H4 (cell line): ENCODE data around the gene NKTR. TPM values are rescaled to one million over a fixed set of nuclear protein-coding genes. Genes with fewer than 3 reads are reported as not detected.
A peak's percentile ranks its signal among the peaks of the same experiment; 100 is the strongest.

ENCODE experiments used
- DNase-seq: peaks from one replicate; pipeline ENCODE4 v3.0.0-alpha.2; 2015; ENCODE audit warnings: low spot score
- total RNA-seq: library from RNA; depleted of rRNA; stranded (reverse); fragments of >200 nt; shearing (Covaris generic); gene quantifications from 2 replicates; pipeline ENCODE4 v1.2.3, GENCODE V29; 2014

Gene NKTR
- total RNA-seq, 1 experiment from 2014 or later: 6.2 TPM

DNA sequence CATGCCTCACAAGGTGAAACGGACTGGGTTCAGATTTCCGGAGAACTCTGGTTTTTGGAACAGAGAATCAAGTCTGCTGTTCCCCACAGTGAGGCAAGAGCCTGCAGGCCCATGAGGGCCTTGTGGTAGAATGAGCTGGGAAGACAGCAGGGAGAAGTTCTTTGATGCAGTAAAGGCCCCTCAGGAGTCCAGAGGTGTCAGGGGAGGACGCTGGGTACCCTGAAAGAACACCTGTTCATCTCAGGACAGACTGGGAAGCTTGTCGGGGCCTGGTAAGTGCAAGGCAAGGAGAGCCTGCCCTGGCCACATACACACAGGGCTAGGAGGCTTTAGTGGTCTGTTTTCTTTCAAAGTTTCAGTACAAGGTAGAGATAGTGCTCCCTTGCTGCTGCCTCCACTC, 49.3 kb downstream of the NKTR start:
- DNase-seq: no peak

DNA sequence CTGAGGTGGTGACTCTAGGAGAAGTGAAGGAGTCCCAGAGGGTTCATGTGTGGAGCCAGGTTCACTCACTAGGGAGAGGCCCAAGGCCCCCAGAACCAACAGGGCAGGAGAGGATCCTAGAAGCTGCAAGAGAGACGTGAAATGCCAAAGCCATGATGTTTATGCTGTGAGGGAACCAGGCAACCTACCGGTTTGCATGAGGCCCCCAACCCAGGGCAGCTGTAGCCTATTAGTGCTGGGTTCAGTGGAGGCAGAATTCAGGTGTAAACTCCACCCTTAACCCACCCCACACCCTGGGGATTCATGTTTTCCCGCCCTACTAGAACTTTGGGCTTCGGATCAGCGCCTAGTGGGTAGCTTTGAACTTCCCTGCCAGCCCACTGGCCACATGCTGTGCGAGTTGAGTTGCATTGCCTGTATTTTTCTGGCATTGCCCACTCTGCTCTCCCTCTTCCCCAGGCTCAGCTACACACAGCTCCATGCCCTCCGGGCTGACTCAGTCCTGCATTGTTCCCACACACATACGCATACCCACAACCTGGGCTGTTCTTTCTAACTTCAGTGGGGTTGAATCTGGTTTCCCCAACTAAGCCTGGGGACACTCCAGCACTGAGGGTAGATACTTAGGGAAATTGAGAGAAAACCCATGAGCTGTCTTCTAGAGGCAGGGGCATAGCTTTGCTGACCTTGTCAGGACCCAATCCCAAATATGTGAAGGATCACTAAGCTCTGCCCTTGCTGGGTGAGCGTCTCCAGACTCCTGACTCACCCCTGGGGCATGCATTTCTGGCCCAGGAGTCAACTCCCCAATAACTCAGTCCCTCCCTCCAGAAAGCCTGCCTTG, 51.0 kb downstream of the NKTR start:
- no peak for DNase-seq

DNA sequence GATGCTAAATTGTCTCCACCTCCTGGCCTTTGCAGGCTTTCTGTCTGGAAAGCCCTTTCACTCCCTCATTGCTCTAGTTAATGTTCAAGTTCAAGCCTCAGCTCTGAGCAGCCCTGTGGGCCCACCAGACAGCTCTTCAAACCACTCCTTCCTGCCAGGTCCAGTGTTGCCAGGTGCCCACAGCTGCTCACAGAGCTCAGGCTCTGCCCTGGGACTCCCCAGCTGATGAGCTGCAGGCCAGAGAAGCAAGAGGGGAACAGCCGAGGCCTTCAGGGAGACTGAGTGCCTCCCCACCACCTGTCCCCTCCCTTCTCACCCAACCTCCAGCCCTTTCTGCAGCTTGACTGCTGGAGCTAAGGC, 51.7 kb downstream of the NKTR start:
- no peak for DNase-seq

DNA sequence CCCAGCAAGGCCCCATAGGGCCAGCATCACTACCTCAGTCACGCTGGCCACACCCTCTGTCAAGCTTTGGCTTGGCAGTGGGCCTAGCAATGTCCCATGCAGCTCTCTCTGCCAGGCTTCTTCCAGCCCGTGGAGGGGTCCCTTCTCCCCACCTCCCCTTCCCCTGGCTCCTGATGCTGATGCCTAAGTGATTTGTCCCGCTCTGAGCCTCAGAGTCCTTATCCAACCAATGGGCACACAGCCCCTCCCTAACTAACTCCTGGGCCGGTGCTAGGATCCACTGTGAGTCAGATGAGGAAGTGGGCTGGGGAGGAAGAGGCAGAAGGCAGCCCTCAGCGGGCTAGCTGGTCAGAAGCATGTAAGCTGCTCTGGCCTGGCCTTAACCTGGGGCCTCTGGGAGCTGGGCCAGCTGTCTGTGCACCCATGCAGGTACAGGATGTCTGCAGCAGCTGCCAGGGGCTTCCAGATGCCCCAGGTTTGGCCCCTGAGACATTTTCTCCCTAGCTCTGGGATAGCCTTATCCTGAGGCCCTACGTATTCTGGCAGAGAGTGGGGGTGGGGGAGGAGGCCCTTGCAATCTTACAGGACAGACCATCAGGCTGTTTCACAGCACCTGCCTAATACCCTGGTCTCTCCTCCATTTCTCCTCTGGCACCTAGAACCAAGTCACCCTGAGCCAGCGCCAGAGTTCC, 52.3 kb downstream of the NKTR start:
- DNase-seq: peak; percentile 59

DNA sequence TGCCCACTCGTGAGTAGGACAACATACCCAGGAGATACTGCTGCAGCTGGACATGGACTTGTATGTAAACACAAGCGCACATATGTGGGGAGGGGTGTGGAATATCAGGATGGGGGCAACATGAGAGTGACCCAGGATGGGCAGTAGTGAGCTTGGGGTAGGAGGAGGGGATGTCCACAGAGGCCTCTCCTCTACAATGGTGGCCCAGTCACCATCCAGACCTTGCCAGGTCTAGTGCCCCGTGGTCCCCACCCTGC, 52.7 kb downstream of the NKTR start:
- no peak for DNase-seq

DNA sequence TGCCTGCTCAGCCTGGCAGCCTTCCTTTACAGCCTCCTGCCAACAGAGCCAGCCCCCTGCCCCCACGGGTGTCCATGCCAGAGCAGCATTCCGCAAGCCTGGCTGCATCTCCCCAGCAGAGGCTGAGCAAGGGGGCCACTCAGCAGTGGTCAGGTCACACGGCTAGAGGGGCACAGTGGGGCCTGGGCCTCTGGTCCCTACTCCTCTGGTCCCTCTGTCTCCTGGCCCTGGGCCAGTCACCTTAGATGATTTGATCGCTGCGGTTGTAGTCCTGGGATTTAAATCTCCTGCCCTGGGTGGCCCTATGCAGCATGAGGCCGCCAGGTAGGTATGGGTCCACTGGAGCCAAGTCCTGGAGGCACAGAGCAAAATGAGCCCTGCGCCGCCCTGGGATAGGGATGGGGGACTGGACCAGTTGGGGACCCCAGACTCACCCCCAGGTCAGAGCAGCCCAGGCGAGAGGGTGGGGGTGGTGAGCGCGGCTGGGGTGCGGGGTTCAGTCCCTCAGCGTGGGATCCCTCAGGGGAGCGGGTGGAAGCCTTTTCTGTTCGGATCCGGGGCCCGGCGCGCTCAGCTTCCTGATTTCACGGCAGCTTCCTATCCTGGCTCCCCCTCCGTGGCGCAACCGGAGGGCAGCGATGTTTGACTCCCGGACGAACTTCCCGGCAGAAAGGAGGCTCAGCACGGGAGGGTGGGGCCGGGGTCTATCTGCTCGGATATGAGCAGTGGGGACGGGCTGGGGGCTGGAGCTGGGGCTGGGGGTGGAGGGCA, 53.3 kb downstream of the NKTR start, which contains the start of gene ZBTB47:
ZBTB47 (plus strand) TSS at position 138 of the 771 bp plus-strand sequence. CDS start 4,659 bp downstream, outside the sequence.
- DNase-seq: no peak

DNA sequence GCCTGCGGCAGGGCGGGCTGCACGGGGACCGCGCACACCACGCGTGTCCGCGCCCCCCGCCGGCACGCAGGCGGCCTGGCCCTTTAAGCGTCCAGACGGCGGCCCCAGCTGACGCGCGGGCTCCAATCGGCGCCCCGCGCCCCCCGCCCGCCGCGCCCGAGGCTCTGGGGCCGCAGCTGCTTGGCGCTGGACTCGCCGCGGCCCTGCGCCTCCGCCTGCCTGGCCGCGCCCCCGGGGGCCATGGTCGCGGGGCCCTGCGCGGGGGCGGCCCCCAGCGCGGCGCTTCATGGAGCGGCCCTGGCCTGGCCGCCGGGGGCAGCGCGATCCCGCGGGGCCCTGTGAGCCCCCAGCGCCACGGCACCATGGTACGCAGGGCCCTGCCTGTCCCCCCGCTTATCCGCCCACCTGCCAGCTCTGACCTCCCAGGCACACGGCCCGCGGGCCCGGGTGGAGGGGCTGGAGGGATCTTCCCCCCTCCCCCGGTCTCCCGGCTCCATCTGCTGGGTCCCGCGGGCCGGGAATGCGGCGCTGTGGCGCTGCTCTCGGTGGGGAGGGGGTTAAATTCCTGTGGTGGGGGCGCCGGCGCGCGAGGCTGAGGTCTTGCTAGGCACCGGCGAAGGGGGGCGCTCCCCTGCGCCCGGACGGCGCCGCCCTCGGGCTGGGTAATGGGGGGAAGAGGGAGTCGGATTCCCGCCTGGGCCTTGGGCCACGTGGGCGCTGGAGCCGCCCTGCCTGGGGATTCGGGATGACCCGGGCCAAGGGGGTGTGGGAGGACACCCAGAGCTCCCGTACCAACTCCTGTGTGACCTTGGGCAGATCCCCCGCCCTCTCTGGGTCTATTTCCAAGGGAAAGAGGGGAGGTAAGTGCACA, 54.1 kb downstream of the NKTR start:
- no peak for DNase-seq

DNA sequence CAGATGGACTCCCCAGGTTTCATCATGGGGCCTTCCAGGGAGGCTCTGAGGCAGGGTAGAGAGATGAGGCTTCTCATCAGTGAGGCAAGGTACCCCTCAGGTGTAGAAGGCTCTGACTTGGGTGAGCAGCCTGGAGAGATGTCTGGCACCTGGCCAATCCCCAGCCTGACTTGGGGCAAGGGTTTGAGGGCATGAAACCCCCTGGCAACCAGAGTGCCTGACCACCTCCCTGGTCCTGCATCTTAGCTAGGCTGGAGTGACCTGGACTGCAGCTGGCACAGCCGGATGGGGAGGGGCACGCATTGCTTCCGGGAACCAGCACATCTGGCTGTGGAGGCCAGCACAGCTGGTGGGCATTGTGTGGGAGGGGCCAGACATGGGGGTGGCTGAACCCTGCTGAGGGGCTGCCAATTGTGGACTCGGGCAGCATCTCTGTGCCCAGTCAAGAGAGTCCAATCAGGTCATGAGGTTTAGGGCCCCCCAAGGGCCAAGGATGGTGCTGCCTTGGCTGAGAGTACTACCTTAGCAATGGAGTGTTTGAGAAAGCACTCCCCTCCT, 54.9 kb downstream of the NKTR start:
- no peak for DNase-seq

DNA sequence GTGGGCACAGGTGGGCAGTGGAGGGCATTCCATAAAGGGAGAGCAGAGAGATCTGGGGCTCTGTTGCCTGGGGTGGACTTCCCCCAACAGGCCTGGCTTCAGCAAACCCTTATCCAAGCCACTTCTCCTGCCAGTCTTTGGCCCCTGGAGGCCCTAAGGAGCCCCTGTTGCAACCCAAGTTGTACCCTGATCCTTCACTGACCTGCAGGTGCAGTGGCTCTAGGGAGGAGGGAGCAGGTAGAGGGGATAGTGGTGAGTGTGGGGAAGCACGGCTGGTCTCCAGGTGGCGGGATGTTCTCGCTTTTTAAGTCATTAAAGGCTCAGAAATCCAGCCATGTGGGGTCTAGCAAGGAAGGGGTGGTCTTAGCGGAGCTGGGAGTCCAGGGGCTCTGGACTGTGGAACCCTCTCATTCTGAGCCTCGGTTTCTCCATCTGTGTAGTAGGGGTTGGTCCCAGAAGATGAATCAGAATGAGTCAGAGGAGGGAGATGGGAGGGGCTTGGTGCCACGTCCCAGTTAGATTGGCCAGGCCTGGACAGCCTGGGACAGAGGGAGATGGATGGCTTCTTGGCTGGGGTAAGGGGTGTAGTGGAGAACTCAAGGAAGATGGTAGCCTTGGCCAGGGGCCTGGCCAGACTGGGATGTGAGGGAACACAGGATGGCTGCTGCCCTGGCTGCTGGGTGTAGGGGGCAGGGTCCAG, 55.6 kb downstream of the NKTR start:
- DNase-seq: no peak

DNA sequence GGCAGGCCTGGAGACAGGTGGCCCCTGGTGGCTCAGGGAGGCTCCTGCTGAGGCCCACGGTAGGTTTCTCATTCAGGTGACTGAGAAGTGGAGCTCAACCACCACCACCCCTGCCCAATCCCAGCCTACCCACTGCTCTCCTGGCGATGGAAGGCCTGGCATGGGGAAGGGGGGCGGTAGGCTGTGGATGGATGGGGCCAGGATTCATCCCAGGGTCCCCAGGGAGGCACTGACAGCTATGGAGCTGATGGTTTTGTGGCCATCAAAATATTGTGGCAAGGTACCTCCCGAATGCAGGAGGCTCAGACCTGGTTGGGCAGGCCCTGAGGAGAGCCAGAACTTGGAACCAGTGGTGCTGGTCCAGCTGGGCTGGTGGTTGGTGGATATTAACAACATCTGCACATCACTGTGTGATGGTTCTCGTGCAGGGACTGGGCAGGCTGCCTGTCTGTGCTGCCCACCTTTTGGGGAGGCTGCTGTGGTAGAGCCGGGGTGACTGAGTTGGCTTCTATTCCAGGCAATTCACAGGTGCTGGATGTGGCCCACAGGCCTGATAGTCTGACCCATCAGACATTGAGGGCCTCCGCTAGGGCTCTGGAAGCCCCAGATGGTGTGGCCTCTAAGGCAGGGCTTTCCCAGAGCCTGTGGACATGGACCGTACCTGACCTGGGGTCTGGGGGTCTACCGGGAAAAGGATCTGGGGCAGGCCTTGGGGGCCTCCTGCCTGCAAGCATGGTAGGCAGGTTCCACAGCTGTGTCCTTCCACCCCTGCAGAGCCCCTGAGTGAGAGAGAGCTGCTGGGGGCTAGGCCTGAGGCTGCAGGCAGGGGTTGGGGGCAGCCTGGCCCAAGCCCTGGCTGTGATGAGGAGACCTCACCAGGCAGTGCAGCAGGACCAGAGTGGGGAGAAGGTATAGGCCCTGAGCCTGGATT, 56.5 kb downstream of the NKTR start:
- DNase-seq: no peak

DNA sequence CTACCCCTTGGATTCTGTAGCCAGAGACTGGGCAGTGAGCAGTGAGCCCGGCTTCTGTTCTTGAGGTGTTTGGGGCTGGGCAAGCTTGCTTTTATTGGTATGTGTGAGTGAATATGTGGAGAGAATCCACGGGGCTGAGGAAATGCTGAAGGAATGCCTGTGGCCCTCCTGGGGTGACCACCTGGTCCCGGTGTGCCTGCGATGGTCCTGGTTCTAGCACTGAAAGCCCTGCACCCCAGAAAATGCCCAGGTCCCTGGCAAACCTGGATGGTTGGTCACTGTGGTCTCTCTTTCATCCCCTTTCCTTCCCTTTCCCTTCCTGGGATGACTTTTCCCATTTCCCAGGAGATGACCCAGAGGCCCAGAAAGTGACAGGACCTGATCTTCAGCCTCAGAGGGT, 57.2 kb downstream of the NKTR start:
- no peak for DNase-seq

DNA sequence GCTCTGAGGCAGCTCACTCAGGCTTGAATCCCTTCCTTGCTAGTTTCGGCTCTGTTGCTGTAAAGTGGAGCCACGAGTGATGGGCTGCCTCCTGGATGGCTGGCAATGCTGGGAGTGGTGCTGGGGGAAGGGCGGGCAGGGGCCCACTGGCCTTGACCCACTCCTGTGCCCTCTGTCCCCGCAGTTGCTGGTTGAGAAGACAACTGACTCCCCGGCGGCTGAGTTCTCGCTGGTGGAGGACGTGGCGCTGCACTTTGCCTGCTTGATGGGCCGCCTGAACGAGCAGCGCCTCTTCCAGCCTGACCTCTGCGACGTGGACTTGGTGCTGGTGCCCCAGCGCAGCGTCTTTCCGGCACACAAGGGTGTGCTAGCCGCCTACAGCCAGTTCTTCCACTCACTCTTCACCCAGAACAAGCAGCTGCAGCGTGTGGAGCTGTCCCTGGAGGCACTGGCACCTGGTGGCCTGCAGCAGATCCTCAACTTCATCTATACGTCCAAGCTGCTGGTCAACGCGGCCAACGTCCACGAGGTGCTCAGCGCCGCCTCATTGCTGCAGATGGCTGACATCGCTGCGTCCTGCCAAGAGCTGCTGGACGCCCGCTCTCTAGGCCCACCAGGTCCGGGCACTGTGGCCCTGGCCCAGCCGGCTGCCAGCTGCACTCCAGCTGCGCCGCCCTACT, 57.7 kb downstream of the NKTR start:
- no peak for DNase-seq

DNA sequence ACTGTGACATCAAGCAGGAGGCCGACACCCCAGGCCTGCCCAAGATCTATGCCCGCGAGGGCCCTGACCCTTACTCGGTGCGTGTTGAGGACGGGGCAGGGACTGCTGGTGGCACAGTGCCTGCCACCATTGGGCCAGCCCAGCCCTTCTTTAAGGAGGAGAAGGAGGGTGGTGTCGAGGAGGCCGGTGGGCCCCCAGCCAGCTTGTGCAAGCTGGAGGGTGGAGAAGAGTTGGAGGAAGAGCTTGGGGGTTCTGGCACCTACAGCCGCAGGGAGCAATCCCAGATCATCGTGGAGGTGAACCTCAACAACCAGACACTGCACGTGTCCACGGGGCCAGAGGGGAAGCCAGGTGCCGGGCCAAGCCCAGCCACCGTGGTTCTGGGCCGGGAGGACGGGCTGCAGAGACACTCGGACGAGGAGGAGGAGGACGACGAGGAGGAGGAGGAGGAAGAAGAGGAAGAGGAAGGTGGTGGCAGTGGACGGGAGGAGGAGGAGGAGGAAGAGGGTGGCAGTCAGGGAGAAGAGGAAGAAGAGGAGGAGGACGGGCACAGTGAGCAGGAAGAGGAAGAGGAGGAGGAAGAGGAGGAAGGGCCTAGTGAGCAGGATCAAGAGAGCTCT, 58.4 kb downstream of the NKTR start:
- DNase-seq: no peak

DNA sequence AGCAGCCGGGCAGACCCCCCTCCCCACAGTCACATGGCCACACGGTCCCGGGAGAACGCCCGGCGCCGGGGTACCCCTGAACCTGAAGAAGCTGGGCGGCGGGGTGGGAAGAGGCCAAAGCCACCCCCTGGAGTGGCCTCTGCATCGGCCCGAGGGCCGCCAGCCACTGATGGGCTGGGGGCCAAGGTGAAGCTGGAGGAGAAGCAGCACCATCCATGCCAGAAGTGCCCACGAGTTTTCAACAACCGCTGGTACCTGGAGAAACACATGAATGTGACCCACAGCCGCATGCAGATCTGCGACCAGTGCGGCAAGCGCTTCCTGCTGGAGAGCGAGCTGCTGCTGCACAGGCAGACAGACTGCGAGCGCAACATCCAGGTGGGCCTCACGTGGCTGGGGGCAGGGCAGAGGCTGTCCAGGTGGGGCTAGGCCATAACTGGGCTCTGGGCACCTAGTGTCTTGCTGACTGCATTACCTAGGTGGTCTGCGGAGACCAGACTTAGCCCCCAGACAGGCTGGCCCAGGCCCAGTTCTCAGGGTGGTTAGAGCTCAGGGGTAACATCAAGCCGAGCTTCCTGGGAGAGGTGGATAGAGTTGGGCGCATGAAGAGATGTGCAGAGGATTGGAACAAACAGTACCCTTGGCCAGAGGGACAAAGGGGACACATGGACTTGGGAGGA, 59.1 kb downstream of the NKTR start:
- DNase-seq: no peak

DNA sequence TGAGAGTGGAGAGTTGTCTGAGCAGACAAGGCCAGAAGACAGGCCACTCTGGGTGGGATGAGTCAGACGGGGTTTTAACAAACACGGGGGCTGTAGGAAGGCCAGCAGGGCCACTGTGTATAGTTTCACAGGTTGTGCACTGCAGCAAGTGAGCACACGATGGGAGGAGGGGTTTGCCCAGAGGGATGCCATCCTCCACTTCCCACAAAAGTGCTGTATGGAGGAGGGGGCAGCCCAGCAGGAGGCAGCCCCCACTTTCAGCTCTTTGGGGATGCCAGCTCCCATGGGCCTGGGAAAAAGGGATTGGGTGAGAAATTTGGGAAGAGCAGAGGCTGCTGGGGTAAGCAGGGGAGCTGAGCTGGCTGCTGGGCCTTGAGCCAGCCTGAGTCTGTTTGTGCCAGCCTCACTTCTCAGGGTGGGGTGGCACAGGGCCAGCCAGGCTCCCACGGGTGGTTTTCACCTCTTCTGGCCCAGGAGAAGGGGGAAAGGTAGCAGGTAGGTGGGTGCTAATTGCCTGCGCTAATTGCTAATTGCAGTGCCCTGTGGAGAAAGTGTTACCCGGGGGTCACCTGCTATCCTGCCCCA, 59.7 kb downstream of the NKTR start:
- DNase-seq: no peak

DNA sequence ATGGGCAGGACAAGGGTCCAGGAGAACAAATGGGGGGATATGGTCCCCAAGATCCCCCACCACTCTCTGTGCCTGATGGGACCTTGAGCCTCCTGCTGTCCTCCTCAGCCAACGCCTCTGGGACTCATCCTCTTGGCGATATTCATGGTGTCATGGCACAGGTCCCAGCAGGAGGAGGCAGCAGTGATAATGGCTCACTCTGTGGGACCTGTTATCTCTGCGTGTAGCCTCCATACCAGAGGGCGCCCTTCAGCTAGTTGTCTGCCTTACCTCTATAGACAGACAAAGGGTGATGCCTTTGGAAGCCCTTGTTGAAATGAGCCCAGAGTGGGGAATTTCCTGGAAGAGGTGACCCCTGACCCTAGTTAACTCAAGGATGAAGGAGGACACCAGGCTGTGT, 60.4 kb downstream of the NKTR start:
- no peak for DNase-seq

DNA sequence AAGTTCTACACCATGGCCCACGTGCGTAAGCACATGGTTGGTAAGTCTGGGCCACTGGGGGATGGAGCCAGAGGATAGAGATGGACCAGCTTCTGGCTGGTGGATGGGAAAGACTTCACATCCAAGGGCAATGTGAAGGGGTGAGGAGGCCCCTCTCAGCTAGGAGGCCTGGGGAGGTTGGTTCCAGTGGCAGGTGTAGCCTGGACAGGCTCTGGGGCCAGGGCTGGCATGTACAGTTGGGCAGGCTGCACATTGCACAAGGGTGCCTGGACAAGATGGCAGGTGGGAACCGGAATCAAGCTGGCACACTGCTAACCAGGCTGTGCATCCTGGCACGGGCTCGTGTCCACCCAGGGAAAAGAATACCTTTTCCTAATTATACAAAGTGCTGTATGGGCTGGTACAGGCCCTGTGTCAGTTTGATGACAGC, 61.1 kb downstream of the NKTR start:
- DNase-seq: no peak
